K562 (cell line): ENCODE measurements around the gene COPS6.

Experiments
- CTCF ChIP-seq, 3 experiments: IDR thresholded peaks in 2 of 3; conservative IDR thresholded peaks in 1 of 3; 2 replicates each; pipeline ENCODE4 v1.5.1; 2011 to 2012; ENCODE audit warnings: low read length in 3 of 3, mild to moderate bottlenecking in 3 of 3, control low read depth in 2 of 3, improper control_type of control experiment in 1 of 3, inconsistent platforms in 1 of 3, low read depth in 1 of 3, mixed read lengths in 1 of 3, moderate library complexity in 1 of 3; ENCODE audit not compliant: insufficient read depth in 2 of 3
- NR2C1 ChIP-seq, 2 experiments: fragments of 450-650 bp; IDR thresholded peaks; 2 replicates each; pipeline ENCODE4 v1.6.1; 2017; ENCODE audit warnings: mild to moderate bottlenecking in 2 of 2, antibody characterized with exemption in 1 of 2, inconsistent platforms in 1 of 2, missing compliant biosample characterization in 1 of 2, missing genetic modification characterization in 1 of 2
- POLR2AphosphoS2 ChIP-seq: IDR thresholded peaks from 2 replicates; pipeline ENCODE4 v1.6.1; 2012; ENCODE audit warnings: low read length, improper control_type of control experiment
- PRDM10 ChIP-seq: fragments of 450-650 bp; IDR thresholded peaks from 2 replicates; pipeline ENCODE4 v1.6.1; 2018; ENCODE audit not compliant: partially characterized antibody
- RFX5 ChIP-seq: IDR thresholded peaks from 2 replicates; pipeline ENCODE4 v1.6.1; 2011; ENCODE audit warnings: low read depth, mild to moderate bottlenecking, improper control_type of control experiment, low read length
- ZC3H11A ChIP-seq: IDR thresholded peaks from 2 replicates; pipeline ENCODE4 v1.6.1; 2012; ENCODE audit warnings: low read depth, low read length, improper control_type of control experiment
- ZFP91 ChIP-seq: sonication (generic); formaldehyde crosslinking; IDR thresholded peaks from 2 replicates; pipeline ENCODE4 v1.8.0; 2022; ENCODE audit warnings: mild to moderate bottlenecking, missing genetic modification reagents
- ZNF274 ChIP-seq: IDR thresholded peaks from 2 replicates; pipeline ENCODE4 v1.6.1; 2011; ENCODE audit warnings: low read depth, mild to moderate bottlenecking, low read length, moderate library complexity, borderline replicate concordance
- ZNF830 ChIP-seq: fragments of 250-450 bp; sonication (Bioruptor Pico); IDR thresholded peaks from 2 replicates; pipeline ENCODE4 v1.5.0; 2021; ENCODE audit warnings: mild to moderate bottlenecking

- no peak for TF ChIP-seq ZC3H11A
- TF ChIP-seq CTCF (IDR thresholded peaks at IDR 0.05 in 2 of 3, conservative IDR thresholded peaks at IDR 0.05 in 1 of 3; ENCODE audit: insufficient read depth in 2 of 3, low read depth in 1 of 3, low read length in 3 of 3): no peak
- no peak for TF ChIP-seq RFX5
- TF ChIP-seq NR2C1 (IDR thresholded peaks at IDR 0.05): no peak
- TF ChIP-seq NR2C1 (tag; IDR thresholded peaks at IDR 0.05): no peak
- TF ChIP-seq POLR2AphosphoS2: no peak
- TF ChIP-seq ZFP91 (CRISPR knock-in tag): no peak
- no peak for TF ChIP-seq PRDM10
- TF ChIP-seq ZNF830: no peak
- no peak for TF ChIP-seq ZNF274
Measured at GRCh38 chr7:100115026-100115425, 26.3 kb downstream of the COPS6 start.
